Epithelial cell of prostate (primary cell): ENCODE measurements around the gene PKLR.
"Not testable (repeated sequence)": the region's sequence is repeated elsewhere in the genome, so short reads cannot be mapped to it uniquely, and the experiment has no call there.

Source experiments
- DNase-seq: peaks from one replicate; pipeline ENCODE4 v3.0.0-alpha.2; 2011; ENCODE audit warnings: low read depth, low spot score
- H3K27ac ChIP-seq: fragments of 450-650 bp; 2 replicates; pipeline ENCODE4 v1.5.1; 2017; ENCODE audit warnings: mild to moderate bottlenecking

Gene PKLR

GRCh38 chr1:155319536-155319935, 18.3 kb upstream of the PKLR start:
- no peak overlapping the region for H3K27ac ChIP-seq
- DNase-seq = no peak

GRCh38 chr1:155318082-155318481, 16.8 kb upstream of the PKLR start:
- H3K27ac ChIP-seq = no peak overlapping the region
- no peak for DNase-seq

GRCh38 chr1:155316922-155317321, 15.7 kb upstream of the PKLR start:
- no peak overlapping the region for H3K27ac ChIP-seq
- DNase-seq = no peak

GRCh38 chr1:155313261-155313660, 12.0 kb upstream of the PKLR start:
- H3K27ac ChIP-seq = peak overlapping the region; percentile 56
- DNase-seq = no peak

- DNase-seq = no peak
- H3K27ac ChIP-seq = peak overlapping the region; percentile 97
Observed at GRCh38 chr1:155309423-155310021, 8.3 kb upstream of the PKLR start.

GRCh38 chr1:155308493-155309422, 7.5 kb upstream of the PKLR start, which contains the start of gene FDPS:
Gene FDPS (plus strand): TSS chr1:155308866. CDS start chr1:155309790, 924 bp downstream.
- peak within 1 kb of the TSS; percentile 97 for H3K27ac ChIP-seq
- peak; percentile 93 for DNase-seq

GRCh38 chr1:155307247-155307740, 6.1 kb upstream of the PKLR start:
- no peak for DNase-seq
- H3K27ac ChIP-seq = peak overlapping the region; percentile 97

GRCh38 chr1:155305881-155306391, 4.7 kb upstream of the PKLR start:
- no peak overlapping the region for H3K27ac ChIP-seq
- no peak for DNase-seq

- no peak overlapping the region for H3K27ac ChIP-seq
- no peak for DNase-seq
Observed at GRCh38 chr1:155304558-155305063, 3.4 kb upstream of the PKLR start.

- no peak for DNase-seq
- no peak overlapping the region for H3K27ac ChIP-seq
Observed at GRCh38 chr1:155300553-155301329, 497 bp downstream of the PKLR start.

GRCh38 chr1:155300024-155300423, 1.2 kb downstream of the PKLR start:
- DNase-seq = no peak
- H3K27ac ChIP-seq = no peak overlapping the region

- H3K27ac ChIP-seq = no peak overlapping the region
- no peak for DNase-seq
Observed at GRCh38 chr1:155297384-155297783, 3.9 kb downstream of the PKLR start.

GRCh38 chr1:155296661-155297060, 4.6 kb downstream of the PKLR start:
- no peak for DNase-seq

GRCh38 chr1:155295942-155296267, 5.3 kb downstream of the PKLR start:
- no peak for DNase-seq
- no peak overlapping the region for H3K27ac ChIP-seq

More at GRCh38 chr1:155296661-155297060, 4.6 kb downstream of the PKLR start:
- H3K27ac ChIP-seq = no peak overlapping the region

GRCh38 chr1:155295183-155295941, 5.9 kb downstream of the PKLR start:
- DNase-seq = no peak
- H3K27ac ChIP-seq = no peak overlapping the region

- no peak overlapping the region for H3K27ac ChIP-seq
- DNase-seq = no peak
Observed at GRCh38 chr1:155294520-155295182, 6.6 kb downstream of the PKLR start.

- no peak for DNase-seq
- H3K27ac ChIP-seq = no peak overlapping the region
Observed at GRCh38 chr1:155293086-155293749, 8.0 kb downstream of the PKLR start.

GRCh38 chr1:155291006-155291405, 10.2 kb downstream of the PKLR start:
- H3K27ac ChIP-seq, DNase-seq: not testable (repeated sequence)
